NT2/D1 (cell line): ENCODE measurements around the gene FLOT1.

Source experiments
- SUZ12 ChIP-seq: IDR thresholded peaks from 2 replicates; pipeline ENCODE4 v1.6.1; 2011; ENCODE audit not compliant: insufficient read length, insufficient read depth; ENCODE audit errors: extremely low read depth
- YY1 ChIP-seq: IDR thresholded peaks from 2 replicates; pipeline ENCODE4 v1.6.1; 2011; ENCODE audit not compliant: insufficient read length, insufficient read depth
- ZNF274 ChIP-seq: IDR thresholded peaks from 2 replicates; pipeline ENCODE4 v1.6.1; 2011; ENCODE audit warnings: mild to moderate bottlenecking, low read depth, low read length

GRCh38 chr6:30776390-30777154, 34.1 kb upstream of the FLOT1 start:
- TF ChIP-seq ZNF274 (no peak), SUZ12 (no peak), YY1 (no peak)
